NCI-H345 treated with DMSO at 0.1 percent for 48 hours (cell line): ENCODE results near the gene CFHR4.
"Not testable (repeated sequence)": the region's sequence is repeated elsewhere in the genome, so short reads cannot be mapped to it uniquely, and the experiment has no call there.

Experiments used
- DNase-seq: peaks from one replicate; lab custom pipeline; 2025; ENCODE audit not compliant: unreplicated experiment; lab: John Stamatoyannopoulos, UW

The CFHR4 gene

DNA sequence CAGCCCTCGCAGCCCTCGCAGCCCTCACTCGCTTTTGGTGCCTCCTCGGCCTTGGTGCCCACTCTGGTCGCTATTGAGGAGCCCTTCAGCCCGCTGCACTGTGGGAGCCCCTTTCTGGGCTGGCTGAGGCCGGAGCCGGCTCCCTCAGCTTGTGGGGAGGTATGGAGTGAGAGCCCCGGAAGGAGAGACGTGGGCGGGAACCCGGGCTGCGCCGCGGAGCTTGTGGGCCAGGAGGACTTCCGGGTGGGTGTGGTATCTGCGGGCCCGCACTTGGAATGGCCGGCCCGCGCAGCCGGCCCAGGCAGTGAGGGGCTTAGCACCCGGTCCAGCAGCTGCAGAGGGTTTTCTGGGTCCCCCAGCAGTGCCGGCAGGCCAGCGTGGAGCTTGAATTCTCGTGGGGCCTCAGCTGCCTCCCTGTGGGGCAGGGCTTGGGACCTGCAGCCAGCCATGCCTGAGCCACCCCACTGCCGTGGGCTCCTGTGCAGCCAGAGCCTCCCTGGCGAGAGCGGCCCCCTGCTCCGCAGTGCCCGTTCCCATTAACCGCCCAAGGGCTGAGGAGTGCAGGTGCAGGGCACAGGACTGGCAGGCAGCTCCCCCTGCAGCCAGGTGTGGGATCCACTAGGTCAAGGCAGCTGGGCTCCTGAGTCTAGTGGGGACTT lies 45.8 kb downstream of the CFHR4 start:
- DNase-seq = no peak

DNA sequence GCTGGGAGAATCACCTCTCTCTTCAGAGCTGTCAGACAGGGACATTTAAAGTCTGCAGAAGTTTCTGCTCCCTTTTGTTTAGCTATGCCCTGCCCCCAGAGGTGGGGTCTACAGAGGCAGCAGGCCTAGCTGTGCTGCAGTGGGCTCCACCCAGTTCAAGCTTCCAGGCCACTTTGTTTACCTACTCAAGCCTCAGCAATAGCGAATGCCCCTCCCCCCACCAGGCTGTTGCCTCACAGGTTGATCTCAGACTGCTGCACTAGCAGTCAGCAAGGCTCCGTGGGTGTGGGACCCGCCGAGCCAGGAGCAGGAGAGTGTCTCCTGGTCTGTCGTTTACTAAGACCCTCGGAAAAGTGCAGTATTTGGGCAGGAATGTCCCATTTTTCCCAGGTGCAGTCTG lies 53.6 kb downstream of the CFHR4 start:
- DNase-seq = not testable (repeated sequence)

DNA sequence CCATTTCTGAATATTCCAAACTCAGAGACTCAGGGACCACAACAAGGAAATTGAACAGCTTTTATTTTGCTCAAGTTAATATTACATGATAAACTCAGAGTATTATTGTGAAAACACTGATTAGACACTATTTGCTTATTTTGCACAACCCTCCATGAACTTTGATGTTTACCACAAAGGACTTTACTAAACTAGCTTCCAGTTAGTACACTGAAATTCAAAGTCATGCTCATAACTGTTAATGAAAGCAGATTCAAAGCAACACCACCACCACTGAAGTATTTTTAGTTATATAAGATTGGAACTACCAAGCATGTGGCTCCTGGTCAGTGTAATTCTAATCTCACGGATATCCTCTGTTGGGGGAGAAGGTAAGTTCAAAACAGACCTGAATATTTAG lies 55.7 kb downstream of the CFHR4 start, which contains the start of gene CFHR2:
CFHR2 (plus strand) TSS at position 171 of the 400 bp plus-strand sequence; CDS start at position 314, 143 bp downstream.
- not testable (repeated sequence) for DNase-seq

DNA sequence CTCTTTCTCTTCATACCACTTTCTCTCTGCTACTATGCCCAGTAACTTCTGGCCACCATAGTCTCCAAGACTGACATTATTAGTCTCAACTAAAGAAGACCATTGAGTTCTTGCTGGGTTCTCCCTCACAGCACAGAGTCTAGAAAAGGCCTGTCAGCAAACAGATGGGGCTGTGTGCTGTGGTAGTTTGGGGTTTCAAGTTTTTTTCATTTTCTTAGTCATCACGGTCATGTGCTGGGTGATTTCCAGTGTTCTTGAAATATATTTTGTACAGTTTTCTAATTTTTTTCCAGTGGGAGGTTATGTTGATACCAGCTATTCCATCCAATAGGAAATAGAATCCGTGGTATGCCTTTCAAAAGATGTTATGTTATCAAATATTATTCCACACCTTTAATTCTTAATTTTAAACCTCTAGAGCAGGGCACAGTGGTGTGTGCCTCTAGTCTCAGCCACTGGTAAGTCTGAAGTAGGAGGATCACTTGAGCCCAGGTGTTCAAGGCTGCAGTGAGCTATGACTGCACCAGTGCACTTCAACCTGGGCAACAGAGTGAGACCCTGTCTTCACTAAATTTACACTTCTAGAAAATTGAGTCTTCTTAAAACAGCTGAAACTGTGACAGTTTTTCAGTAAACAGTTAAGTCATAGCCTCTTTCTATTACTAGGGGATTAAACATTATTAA lies 64.0 kb downstream of the CFHR4 start:
- no peak for DNase-seq

DNA sequence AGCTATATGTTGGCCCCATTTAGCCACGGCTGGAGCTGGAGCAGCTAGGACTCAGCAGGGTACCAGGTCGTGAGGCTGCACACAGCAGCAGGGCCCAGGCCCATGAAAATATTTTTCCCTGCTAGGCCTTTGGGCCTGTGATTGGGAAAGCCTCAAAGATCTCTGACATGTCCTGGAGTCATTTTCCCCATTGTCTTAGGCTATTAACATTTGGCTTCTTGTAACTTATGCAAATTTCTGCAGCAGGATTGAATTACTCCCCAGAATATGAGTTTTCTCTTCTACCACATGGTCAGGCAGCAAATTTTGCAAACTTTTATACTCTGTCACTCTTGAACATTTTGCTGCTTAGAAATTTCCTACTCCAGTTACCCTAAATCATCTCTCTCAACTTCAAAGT lies 66.9 kb downstream of the CFHR4 start:
- DNase-seq = no peak

DNA sequence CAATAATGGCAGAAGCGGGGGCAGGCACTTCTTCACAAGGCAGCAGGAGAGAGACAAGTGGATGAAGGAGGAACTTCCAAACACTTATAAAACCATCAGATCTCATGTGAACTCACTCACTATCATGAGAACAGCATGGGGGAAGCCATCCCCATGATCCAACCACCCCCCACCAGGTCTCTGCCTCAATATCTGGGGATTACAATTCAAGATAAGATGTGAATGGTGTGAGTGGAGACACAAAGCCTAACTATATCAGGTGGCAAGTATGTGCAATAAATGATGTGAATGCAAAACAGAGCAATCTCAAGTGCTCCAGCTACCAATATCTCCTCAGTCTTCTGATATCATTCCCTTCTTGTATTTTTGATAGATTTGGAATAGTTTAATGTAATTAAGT lies 68.1 kb downstream of the CFHR4 start:
- DNase-seq = no peak

DNA sequence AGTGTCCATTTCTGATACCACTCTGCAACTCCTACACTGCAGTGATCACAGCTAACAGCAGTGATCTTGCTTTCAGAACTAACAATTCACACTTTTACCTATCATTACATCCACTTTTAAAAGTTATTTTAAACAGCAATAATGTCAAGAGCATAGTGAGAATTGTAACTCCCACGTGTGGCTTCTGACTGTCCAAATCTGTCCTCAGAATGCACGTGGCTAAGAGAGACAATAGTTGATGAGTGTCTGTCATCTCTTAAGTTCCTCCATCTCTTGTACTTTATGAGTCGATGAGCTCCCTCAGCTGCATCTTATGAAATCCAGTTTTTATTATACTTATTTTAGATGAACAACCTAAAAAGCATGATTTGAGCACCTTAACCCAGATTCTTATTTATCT lies 73.0 kb downstream of the CFHR4 start:
- DNase-seq = no peak
